Osteoblast (primary cell): ENCODE data around the gene GATC. TPM values are rescaled to one million over a fixed set of nuclear protein-coding genes. Genes with fewer than 3 reads are reported as not detected.

Source experiments
- DNase-seq: peaks from one replicate; pipeline ENCODE4 v3.0.0; 2011; ENCODE audit warnings: low spot score, mixed read lengths; ENCODE audit not compliant: insufficient read length; ENCODE audit errors: missing footprints
- H2AFZ ChIP-seq: 2 replicates; pipeline ENCODE4 v1.6.0; 2011; ENCODE audit warnings: mild to moderate bottlenecking, low read length
- H3K27ac ChIP-seq: 2 replicates; pipeline ENCODE4 v1.5.1; 2011; ENCODE audit warnings: mild to moderate bottlenecking, low read depth, low read length, moderate library complexity
- H3K27me3 ChIP-seq: 2 replicates; pipeline ENCODE4 v1.6.0; 2012; ENCODE audit warnings: mild to moderate bottlenecking, control low read depth, inconsistent platforms, low read length, moderate library complexity; ENCODE audit not compliant: insufficient read depth
- H3K36me3 ChIP-seq: 2 replicates; pipeline ENCODE4 v1.5.1; 2011; ENCODE audit warnings: mild to moderate bottlenecking, low read length, control low read depth, moderate library complexity; ENCODE audit not compliant: insufficient read depth
- H3K4me1 ChIP-seq: 2 replicates; pipeline ENCODE4 v1.5.1; 2011; ENCODE audit warnings: mild to moderate bottlenecking, low read length, control low read depth, moderate library complexity; ENCODE audit not compliant: insufficient read depth
- H3K4me2 ChIP-seq: 2 replicates; pipeline ENCODE4 v1.6.0; 2011; ENCODE audit warnings: mild to moderate bottlenecking, low read length; ENCODE audit not compliant: insufficient read depth
- H3K4me3 ChIP-seq: fragments of 200-600 bp; sonication (generic); 3 replicates; pipeline ENCODE4 v1.5.1; 2012; ENCODE audit warnings: mild to moderate bottlenecking, low read length, inconsistent platforms; ENCODE audit not compliant: insufficient read depth
- H3K79me2 ChIP-seq: 2 replicates; pipeline ENCODE4 v1.6.0; 2012; ENCODE audit warnings: mild to moderate bottlenecking, low read length, control low read depth, inconsistent platforms; ENCODE audit not compliant: insufficient read depth
- H3K9me3 ChIP-seq: 2 replicates; pipeline ENCODE4 v1.5.1; 2011; ENCODE audit warnings: low read depth, low read length, control low read depth
- H4K20me1 ChIP-seq: 2 replicates; pipeline ENCODE4 v1.6.0; 2012; ENCODE audit warnings: mild to moderate bottlenecking, low read length, control low read depth; ENCODE audit not compliant: insufficient read depth
- total RNA-seq: library from RNA; depleted of rRNA; stranded (reverse); fragments of >200 nt; gene quantifications from 2 replicates; pipeline ENCODE4 v1.2.3, GENCODE V29; 2012
- TF ChIP-seq, protein P1 (sequence below): IDR thresholded peaks from 2 replicates; pipeline ENCODE4 v1.5.1; 2011; ENCODE audit warnings: mild to moderate bottlenecking, low read depth, low read length, moderate library complexity; ENCODE audit errors: extremely low read depth

The GATC gene
- total RNA-seq, 1 donor: 14.5 TPM

- H3K27me3 ChIP-seq: no peaks in the 10 kb centered on the region
- no peaks in the 10 kb centered on the region for H3K9me3 ChIP-seq
- no peak overlapping the region for H3K27ac ChIP-seq
- H3K4me3 ChIP-seq: no peak overlapping the region
- H4K20me1 ChIP-seq: peaks cover 44% of the 10 kb centered on the region
- no peak overlapping the region for H2AFZ ChIP-seq
- peaks cover 10% of the 10 kb centered on the region for H3K4me1 ChIP-seq
- H3K79me2 ChIP-seq: peaks cover 84% of the 10 kb centered on the region
- peaks cover 52% of the 10 kb centered on the region for H3K36me3 ChIP-seq
- DNase-seq: no peak
- TF ChIP-seq, protein P1, sequence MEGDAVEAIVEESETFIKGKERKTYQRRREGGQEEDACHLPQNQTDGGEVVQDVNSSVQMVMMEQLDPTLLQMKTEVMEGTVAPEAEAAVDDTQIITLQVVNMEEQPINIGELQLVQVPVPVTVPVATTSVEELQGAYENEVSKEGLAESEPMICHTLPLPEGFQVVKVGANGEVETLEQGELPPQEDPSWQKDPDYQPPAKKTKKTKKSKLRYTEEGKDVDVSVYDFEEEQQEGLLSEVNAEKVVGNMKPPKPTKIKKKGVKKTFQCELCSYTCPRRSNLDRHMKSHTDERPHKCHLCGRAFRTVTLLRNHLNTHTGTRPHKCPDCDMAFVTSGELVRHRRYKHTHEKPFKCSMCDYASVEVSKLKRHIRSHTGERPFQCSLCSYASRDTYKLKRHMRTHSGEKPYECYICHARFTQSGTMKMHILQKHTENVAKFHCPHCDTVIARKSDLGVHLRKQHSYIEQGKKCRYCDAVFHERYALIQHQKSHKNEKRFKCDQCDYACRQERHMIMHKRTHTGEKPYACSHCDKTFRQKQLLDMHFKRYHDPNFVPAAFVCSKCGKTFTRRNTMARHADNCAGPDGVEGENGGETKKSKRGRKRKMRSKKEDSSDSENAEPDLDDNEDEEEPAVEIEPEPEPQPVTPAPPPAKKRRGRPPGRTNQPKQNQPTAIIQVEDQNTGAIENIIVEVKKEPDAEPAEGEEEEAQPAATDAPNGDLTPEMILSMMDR: peak; percentile 78
- H3K4me2 ChIP-seq: no peak overlapping the region
These were observed 20.5 kb downstream of the GATC start for GRCh38 chr12:120466560-120467315.

- no peaks in the 10 kb centered on the region for H3K9me3 ChIP-seq
- DNase-seq: peak; percentile 37
- no peak overlapping the region for H2AFZ ChIP-seq
- H3K27me3 ChIP-seq: no peaks in the 10 kb centered on the region
- peaks cover 83% of the 10 kb centered on the region for H3K79me2 ChIP-seq
- peaks cover 45% of the 10 kb centered on the region for H3K36me3 ChIP-seq
- H3K4me1 ChIP-seq: peaks cover 10% of the 10 kb centered on the region
- no peak overlapping the region for H3K27ac ChIP-seq
- H3K4me2 ChIP-seq: peak overlapping the region; percentile 89
- TF ChIP-seq, protein P1: no peak
- H4K20me1 ChIP-seq: peaks cover 43% of the 10 kb centered on the region
- H3K4me3 ChIP-seq: no peak overlapping the region
These were observed 21.2 kb downstream of the GATC start for GRCh38 chr12:120467439-120467838.

DNA sequence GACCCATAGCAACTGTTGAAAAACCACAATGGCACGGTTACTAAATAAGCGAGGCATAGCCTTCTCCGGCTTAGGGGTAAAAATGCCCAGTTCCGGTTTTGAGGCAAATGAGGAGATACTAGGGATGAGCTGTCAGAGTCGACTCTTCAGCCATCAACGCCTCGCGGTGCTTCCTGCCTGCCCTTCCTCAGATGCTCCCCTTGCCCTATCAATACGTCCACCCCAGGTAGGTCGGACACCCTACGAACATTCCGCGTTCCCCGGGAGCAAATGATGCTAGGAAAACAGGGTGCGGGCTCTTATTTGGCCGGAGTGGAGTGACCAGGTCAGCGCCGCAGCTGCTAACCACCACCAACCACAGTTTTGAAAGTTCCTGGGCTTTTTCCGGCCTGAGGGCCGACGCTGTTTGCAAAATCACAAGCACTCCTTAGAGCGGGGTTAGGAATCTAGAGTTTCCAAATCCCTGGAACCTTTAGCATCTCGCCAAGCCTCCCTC lies 22.1 kb downstream of the GATC start:
- DNase-seq: peak; percentile 91
- Histone ChIP-seq H3K36me3 (peaks cover 35% of the 10 kb centered on the region), H4K20me1 (peaks cover 39% of the 10 kb centered on the region), H3K9me3 (no peaks in the 10 kb centered on the region), H3K27ac (peak overlapping the region; percentile 77), H3K4me2 (peak overlapping the region; percentile 89), H3K4me1 (peaks cover 10% of the 10 kb centered on the region), H3K4me3 (peak overlapping the region; percentile 82), H3K27me3 (no peaks in the 10 kb centered on the region), H2AFZ (peak overlapping the region; percentile 67), H3K79me2 (peaks cover 84% of the 10 kb centered on the region)
- TF ChIP-seq, protein P1: no peak

DNA sequence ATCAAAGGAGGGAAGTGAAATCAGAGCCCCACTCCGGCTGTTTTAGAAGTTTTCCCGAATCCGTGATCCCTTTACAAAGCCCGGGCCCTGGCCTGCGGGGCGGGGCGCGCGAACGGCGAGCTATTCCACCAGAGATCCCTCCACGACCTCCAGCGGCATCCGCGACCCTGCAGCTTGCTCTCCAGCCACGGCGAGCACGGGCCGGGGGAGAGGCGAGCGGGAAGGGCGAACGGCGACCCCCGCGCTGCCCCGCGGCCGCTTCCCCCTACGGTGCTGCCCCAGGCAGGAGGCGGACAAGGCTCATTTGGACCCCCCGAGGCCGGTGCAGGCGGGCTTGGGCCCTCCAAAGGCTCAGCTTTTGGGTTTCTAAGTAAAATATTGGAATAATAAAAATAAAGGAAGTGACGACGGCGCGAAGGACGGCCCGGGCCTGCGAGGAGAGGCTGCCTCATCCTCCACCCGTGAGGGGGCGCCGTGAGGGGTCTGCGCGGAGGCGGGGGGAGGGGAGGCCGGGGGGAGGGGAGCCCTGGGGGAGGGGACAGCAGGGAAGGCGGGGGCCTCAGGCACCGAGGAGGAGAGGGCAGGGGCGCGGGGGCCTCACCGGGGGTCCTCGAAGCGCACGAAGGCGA lies 22.7 kb downstream of the GATC start:
- Histone ChIP-seq H3K4me1 (peaks cover 10% of the 10 kb centered on the region), H3K9me3 (no peaks in the 10 kb centered on the region), H3K4me2 (peak overlapping the region; percentile 89), H3K4me3 (peak overlapping the region; percentile 82), H3K27me3 (no peaks in the 10 kb centered on the region), H3K36me3 (peaks cover 30% of the 10 kb centered on the region), H3K79me2 (peaks cover 78% of the 10 kb centered on the region), H4K20me1 (peaks cover 39% of the 10 kb centered on the region), H2AFZ (peak overlapping the region; percentile 67), H3K27ac (peak overlapping the region; percentile 77)
- TF ChIP-seq, protein P1: no peak
- DNase-seq: peak; percentile 85
